ENCODE results near the gene FXR2. TPM values are rescaled to one million over a fixed set of nuclear protein-coding genes. Genes with fewer than 3 reads are reported as not detected.

The FXR2 gene
- total and polyA plus RNA-seq, 2 donors (not counting 1 experiment from before 2014, with no cell fraction given): 22.0 to 46.6 TPM

DNA sequence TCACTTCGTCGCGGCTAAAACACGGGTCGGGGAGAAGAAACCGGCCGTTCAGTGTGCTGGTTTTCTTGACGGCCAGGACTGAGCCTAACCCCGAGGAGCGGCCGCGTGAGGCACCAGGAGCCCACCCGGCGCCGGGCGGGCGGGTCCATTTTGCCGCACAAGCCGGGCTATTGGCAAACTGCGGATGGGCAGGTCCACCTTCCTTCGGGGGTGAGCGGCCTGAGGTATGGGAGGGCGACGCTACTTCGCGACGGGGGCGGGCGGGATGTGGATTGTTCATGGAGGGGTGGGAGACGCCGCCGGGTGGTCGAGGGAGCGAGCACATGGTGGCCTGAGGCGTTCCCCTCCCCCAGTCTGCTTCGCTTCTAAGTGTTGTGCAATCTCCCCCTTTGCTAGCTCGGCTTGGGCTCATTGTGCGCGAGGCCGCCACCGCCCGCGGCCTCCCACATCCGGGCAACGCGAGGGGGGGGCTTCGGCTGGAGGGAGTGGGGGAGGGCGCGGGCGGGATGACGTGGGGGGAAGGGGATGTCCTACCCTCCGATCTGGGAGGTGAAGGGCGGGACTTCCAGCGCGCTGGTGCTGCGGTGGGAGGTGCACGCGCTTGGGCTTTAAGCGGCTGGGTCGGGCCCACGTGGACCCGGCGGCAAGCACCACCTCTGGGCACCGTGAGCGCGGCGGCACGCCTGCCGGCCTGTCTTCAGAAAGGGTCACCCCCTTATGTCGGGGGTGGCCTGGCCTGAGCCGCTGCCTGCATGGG, 41.2 kb downstream of the FXR2 start:
- peak overlapping the region; percentile 98 for H3K27ac ChIP-seq (ENCODE audit: insufficient read depth, low read length)
- peaks cover 25% of the 10 kb centered on the region for H3K4me1 ChIP-seq (ENCODE audit: control insufficient read depth, extremely low read depth, insufficient read depth, low read length)
- peak; percentile 88 to 96 for DNase-seq (ENCODE audit: low read depth in 2 of 2)
- no peak for TF ChIP-seq EZH2 (IDR thresholded peaks at IDR 0.05; ENCODE audit: low read length, missing control alignments)
- TF ChIP-seq, protein P1, sequence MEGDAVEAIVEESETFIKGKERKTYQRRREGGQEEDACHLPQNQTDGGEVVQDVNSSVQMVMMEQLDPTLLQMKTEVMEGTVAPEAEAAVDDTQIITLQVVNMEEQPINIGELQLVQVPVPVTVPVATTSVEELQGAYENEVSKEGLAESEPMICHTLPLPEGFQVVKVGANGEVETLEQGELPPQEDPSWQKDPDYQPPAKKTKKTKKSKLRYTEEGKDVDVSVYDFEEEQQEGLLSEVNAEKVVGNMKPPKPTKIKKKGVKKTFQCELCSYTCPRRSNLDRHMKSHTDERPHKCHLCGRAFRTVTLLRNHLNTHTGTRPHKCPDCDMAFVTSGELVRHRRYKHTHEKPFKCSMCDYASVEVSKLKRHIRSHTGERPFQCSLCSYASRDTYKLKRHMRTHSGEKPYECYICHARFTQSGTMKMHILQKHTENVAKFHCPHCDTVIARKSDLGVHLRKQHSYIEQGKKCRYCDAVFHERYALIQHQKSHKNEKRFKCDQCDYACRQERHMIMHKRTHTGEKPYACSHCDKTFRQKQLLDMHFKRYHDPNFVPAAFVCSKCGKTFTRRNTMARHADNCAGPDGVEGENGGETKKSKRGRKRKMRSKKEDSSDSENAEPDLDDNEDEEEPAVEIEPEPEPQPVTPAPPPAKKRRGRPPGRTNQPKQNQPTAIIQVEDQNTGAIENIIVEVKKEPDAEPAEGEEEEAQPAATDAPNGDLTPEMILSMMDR (conservative IDR thresholded peaks at IDR 0.05 in 1 of 2, IDR thresholded peaks at IDR 0.05 in 1 of 2; ENCODE audit: low read depth in 1 of 2, low read length in 2 of 2): no peak
- peak overlapping the region; percentile 100 for H3K4me2 ChIP-seq (ENCODE audit: extremely low read depth, insufficient read depth, low read length)
- no peaks in the 10 kb centered on the region for H3K9me3 ChIP-seq (ENCODE audit: control insufficient read depth, insufficient read depth, low read depth, low read length)
- H3K27me3 ChIP-seq (ENCODE audit: control insufficient read depth, insufficient read depth, low read length): no peaks in the 10 kb centered on the region
- peaks cover 14% of the 10 kb centered on the region for H4K20me1 ChIP-seq (ENCODE audit: control insufficient read depth, extremely low read depth, insufficient read depth, low read length)
- peaks cover 57% of the 10 kb centered on the region for H3K79me2 ChIP-seq (ENCODE audit: control insufficient read depth, insufficient read depth, low read length)
- H3K9ac ChIP-seq (ENCODE audit: insufficient read depth, low read length): peak overlapping the region; percentile 100
- no peak overlapping the region for H2AFZ ChIP-seq (ENCODE audit: low read length)
- H3K4me3 ChIP-seq (replicated peaks in 1 of 4; ENCODE audit: control extremely low read depth in 1 of 4, insufficient read depth in 1 of 4, low read depth in 3 of 4, low read length in 4 of 4): peak overlapping the region; percentile 96 to 99 (median 98)
- peaks cover 45% of the 10 kb centered on the region for H3K36me3 ChIP-seq (ENCODE audit: control insufficient read depth, insufficient read depth, low read length)

DNA sequence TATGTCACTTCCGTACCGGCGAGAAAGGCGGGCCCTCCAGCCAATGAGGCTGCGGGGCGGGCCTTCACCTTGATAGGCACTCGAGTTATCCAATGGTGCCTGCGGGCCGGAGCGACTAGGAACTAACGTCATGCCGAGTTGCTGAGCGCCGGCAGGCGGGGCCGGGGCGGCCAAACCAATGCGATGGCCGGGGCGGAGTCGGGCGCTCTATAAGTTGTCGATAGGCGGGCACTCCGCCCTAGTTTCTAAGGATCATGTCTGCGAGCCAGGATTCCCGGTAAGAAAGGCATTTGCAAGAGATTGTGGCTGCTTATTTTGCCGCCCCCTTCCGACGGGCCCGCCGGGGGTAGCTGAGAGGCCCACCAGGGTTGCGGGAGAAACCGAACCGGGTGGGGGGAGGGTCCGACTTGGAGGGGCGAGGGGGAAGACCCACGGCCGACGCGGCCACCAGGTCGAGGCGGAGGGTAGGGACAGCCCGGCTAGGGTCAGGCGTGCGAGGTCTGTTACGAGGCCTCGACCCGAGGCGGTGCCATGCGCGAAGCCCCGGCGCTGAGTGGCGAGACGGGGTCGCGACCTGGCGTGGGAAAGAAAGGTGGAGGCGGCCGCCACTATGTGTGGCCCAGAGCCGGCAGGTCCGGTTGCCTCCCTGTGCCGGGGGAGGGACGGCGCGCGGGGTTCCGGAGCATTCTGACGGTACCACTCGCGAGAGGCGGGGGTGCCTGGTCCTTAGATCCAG, 41.9 kb downstream of the FXR2 start:
- Histone ChIP-seq H3K27ac (ENCODE audit: insufficient read depth, low read length) (peak overlapping the region; percentile 98), H2AFZ (ENCODE audit: low read length) (no peak overlapping the region), H3K9ac (ENCODE audit: insufficient read depth, low read length) (peak overlapping the region; percentile 100), H3K4me1 (ENCODE audit: control insufficient read depth, extremely low read depth, insufficient read depth, low read length) (peaks cover 21% of the 10 kb centered on the region), H3K36me3 (ENCODE audit: control insufficient read depth, insufficient read depth, low read length) (peaks cover 40% of the 10 kb centered on the region), H3K4me3 (replicated peaks in 1 of 4; ENCODE audit: control extremely low read depth in 1 of 4, insufficient read depth in 1 of 4, low read depth in 3 of 4, low read length in 4 of 4) (peak overlapping the region; percentile 76 to 99 (median 98)), H3K27me3 (ENCODE audit: control insufficient read depth, insufficient read depth, low read length) (no peaks in the 10 kb centered on the region), H3K79me2 (ENCODE audit: control insufficient read depth, insufficient read depth, low read length) (peaks cover 54% of the 10 kb centered on the region), H3K9me3 (ENCODE audit: control insufficient read depth, insufficient read depth, low read depth, low read length) (no peaks in the 10 kb centered on the region), H3K4me2 (ENCODE audit: extremely low read depth, insufficient read depth, low read length) (peak overlapping the region; percentile 10), H4K20me1 (ENCODE audit: control insufficient read depth, extremely low read depth, insufficient read depth, low read length) (peaks cover 14% of the 10 kb centered on the region)
- TF ChIP-seq, protein P1 (conservative IDR thresholded peaks at IDR 0.05 in 1 of 2, IDR thresholded peaks at IDR 0.05 in 1 of 2; ENCODE audit: low read depth in 1 of 2, low read length in 2 of 2): no peak
- TF ChIP-seq EZH2 (IDR thresholded peaks at IDR 0.05; ENCODE audit: low read length, missing control alignments): no peak
- peak; percentile 99 for DNase-seq (ENCODE audit: low read depth in 2 of 2)

DNA sequence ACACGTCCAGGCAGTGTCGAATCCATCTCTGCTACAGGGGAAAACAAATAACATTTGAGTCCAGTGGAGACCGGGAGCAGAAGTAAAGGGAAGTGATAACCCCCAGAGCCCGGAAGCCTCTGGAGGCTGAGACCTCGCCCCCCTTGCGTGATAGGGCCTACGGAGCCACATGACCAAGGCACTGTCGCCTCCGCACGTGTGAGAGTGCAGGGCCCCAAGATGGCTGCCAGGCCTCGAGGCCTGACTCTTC, 42.4 kb downstream of the FXR2 start:
- TF ChIP-seq, protein P1 (conservative IDR thresholded peaks at IDR 0.05 in 1 of 2, IDR thresholded peaks at IDR 0.05 in 1 of 2; ENCODE audit: low read depth in 1 of 2, low read length in 2 of 2): no peak
- no peak for TF ChIP-seq EZH2 (IDR thresholded peaks at IDR 0.05; ENCODE audit: low read length, missing control alignments)
- DNase-seq (ENCODE audit: low read depth in 2 of 2): no peak
- Histone ChIP-seq H3K9ac (ENCODE audit: insufficient read depth, low read length) (peak overlapping the region; percentile 65), H2AFZ (ENCODE audit: low read length) (peak overlapping the region; percentile 16), H4K20me1 (ENCODE audit: control insufficient read depth, extremely low read depth, insufficient read depth, low read length) (peaks cover 14% of the 10 kb centered on the region), H3K4me3 (replicated peaks in 1 of 4; ENCODE audit: control extremely low read depth in 1 of 4, insufficient read depth in 1 of 4, low read depth in 3 of 4, low read length in 4 of 4) (peak overlapping the region; percentile 59 to 83 (median 70)), H3K9me3 (ENCODE audit: control insufficient read depth, insufficient read depth, low read depth, low read length) (no peaks in the 10 kb centered on the region), H3K4me2 (ENCODE audit: extremely low read depth, insufficient read depth, low read length) (peak overlapping the region; percentile 97), H3K79me2 (ENCODE audit: control insufficient read depth, insufficient read depth, low read length) (peaks cover 49% of the 10 kb centered on the region), H3K27me3 (ENCODE audit: control insufficient read depth, insufficient read depth, low read length) (no peaks in the 10 kb centered on the region), H3K36me3 (ENCODE audit: control insufficient read depth, insufficient read depth, low read length) (peaks cover 35% of the 10 kb centered on the region), H3K27ac (ENCODE audit: insufficient read depth, low read length) (peak overlapping the region; percentile 90), H3K4me1 (ENCODE audit: control insufficient read depth, extremely low read depth, insufficient read depth, low read length) (peaks cover 20% of the 10 kb centered on the region)
